ENCODE results near the gene CDH23. TPM values are rescaled to one million over a fixed set of nuclear protein-coding genes. Genes with fewer than 3 reads are reported as not detected.

The CDH23 gene
- total and polyA plus RNA-seq, 2 donors (not counting 1 experiment from before 2014, with no cell fraction given), result 0.37 to 0.89 TPM

- H3K9me3 Mint-ChIP-seq (ENCODE audit: insufficient read depth), result no peaks in the 10 kb centered on the region
- Histone ChIP-seq H4K20me1 (ENCODE audit: control insufficient read depth, insufficient read depth, low read length, poor library complexity, severe bottlenecking) (no peaks in the 10 kb centered on the region), H3K27me3 (replicated peaks in 1 of 4; ENCODE audit: control extremely low read depth in 1 of 4, control insufficient read depth in 3 of 4, insufficient read depth in 4 of 4, low read length in 3 of 4) (no peaks in the 10 kb centered on the region), H3K4me1 (ENCODE audit: control insufficient read depth in 2 of 2, insufficient read depth in 2 of 2, low read length in 2 of 2) (peaks cover 65 to 73% of the 10 kb centered on the region in 2 donors), H3K4me3 (ENCODE audit: control extremely low read depth in 1 of 5, extremely low read depth in 1 of 5, insufficient read depth in 1 of 5, low read depth in 2 of 5, low read length in 4 of 5) (no peak overlapping the region), H3K9me3 (ENCODE audit: control extremely low read depth in 1 of 3, control insufficient read depth in 2 of 3, insufficient read depth in 1 of 3, low read length in 2 of 3) (no peaks in the 10 kb centered on the region), H3K79me2 (ENCODE audit: control insufficient read depth, insufficient read depth, low read length) (peaks cover 71% of the 10 kb centered on the region), H3K9ac (ENCODE audit: low read length) (no peak overlapping the region), H3K4me2 (replicated peaks; ENCODE audit: low read depth, low read length, poor library complexity, severe bottlenecking) (peak overlapping the region; percentile 83), H3K36me3 (replicated peaks in 1 of 2; ENCODE audit: control extremely low read depth in 1 of 2, control insufficient read depth in 1 of 2, extremely low read depth in 1 of 2, insufficient read depth in 2 of 2, low read length in 1 of 2) (peaks cover 0 to 1% of the 10 kb centered on the region in 2 experiments), H2AFZ (ENCODE audit: insufficient read depth, low read depth, low read length, poor library complexity, severe bottlenecking) (no peak overlapping the region), H3K27ac (ENCODE audit: low read length in 2 of 2) (peak overlapping the region in 1 of 2 donors; percentile 71)
- TF ChIP-seq EZH2 (IDR thresholded peaks at IDR 0.05; ENCODE audit: borderline replicate concordance, insufficient read depth, low read depth, low read length, poor library complexity, severe bottlenecking) (no peak), CTCF (IDR thresholded peaks at IDR 0.05) (no peak)
- H3K27ac Mint-ChIP-seq, result peak overlapping the region; percentile 88
- CTCF ChIA-PET, result interaction anchor here (0.8 to 4.8 kb wide), 19 partner anchors 11 to 458 kb away, joined by 3 to 36 read pairs (median 6); partner anchors contain the start of gene SLC29A3
- POLR2A ChIA-PET, result interaction anchor here (1.0 to 3.0 kb wide), 4 partner anchors 9 to 81 kb away, joined by 3 to 11 read pairs (median 4); no protein-coding TSS in a partner anchor
- WGBS (ENCODE audit: insufficient coverage), result 15% methylated on average over 2 of the region's 3 CpGs
- peak; percentile 42 for DNase-seq
- intact Hi-C loops (cut with micrococcal nuclease), result loop anchor here (5.0 kb wide), 1 partner anchor 398 kb away; no protein-coding TSS in a partner anchor
- H3K4me3 Mint-ChIP-seq, result peak overlapping the region; percentile 88
- ATAC-seq (ENCODE audit: low read depth), result peak; percentile 10
- H3K27me3 Mint-ChIP-seq, result no peaks in the 10 kb centered on the region
- peaks cover 73% of the 10 kb centered on the region for H3K4me1 Mint-ChIP-seq
Measured at GRCh38 chr10:71774916-71775702, 378.4 kb downstream of the CDH23 start.

GRCh38 chr10:71776481-71776925 is 379.8 kb downstream of the CDH23 start:
- no peak overlapping the region for H3K27ac ChIP-seq (ENCODE audit: low read length in 2 of 2)
- intact Hi-C loops (cut with micrococcal nuclease), result no loop called here
- H2AFZ ChIP-seq (ENCODE audit: insufficient read depth, low read depth, low read length, poor library complexity, severe bottlenecking), result no peak overlapping the region
- TF ChIP-seq CTCF (IDR thresholded peaks at IDR 0.05) (no peak), EZH2 (IDR thresholded peaks at IDR 0.05; ENCODE audit: borderline replicate concordance, insufficient read depth, low read depth, low read length, poor library complexity, severe bottlenecking) (no peak)
- ATAC-seq (ENCODE audit: low read depth), result no peak
- Mint-ChIP-seq H3K9me3 (ENCODE audit: insufficient read depth) (no peaks in the 10 kb centered on the region), H3K4me3 (peak overlapping the region; percentile 10), H3K27me3 (no peaks in the 10 kb centered on the region), H3K4me1 (peaks cover 59% of the 10 kb centered on the region), H3K27ac (no peak overlapping the region)
- H3K4me1 ChIP-seq (ENCODE audit: control insufficient read depth in 2 of 2, insufficient read depth in 2 of 2, low read length in 2 of 2), result peaks cover 51 to 59% of the 10 kb centered on the region in 2 donors
- no peaks in the 10 kb centered on the region for H3K9me3 ChIP-seq (ENCODE audit: control extremely low read depth in 1 of 3, control insufficient read depth in 2 of 3, insufficient read depth in 1 of 3, low read length in 2 of 3)
- WGBS (ENCODE audit: insufficient coverage), result no CpG with 5 or more reads among the region's 2 CpGs
- CTCF ChIA-PET, result interaction anchor here (0.8 to 1.8 kb wide), 9 partner anchors 10 to 460 kb away, joined by 3 to 8 read pairs (median 4); no protein-coding TSS in a partner anchor
- peak; percentile 43 for DNase-seq
- POLR2A ChIA-PET, result no interaction called here
- H4K20me1 ChIP-seq (ENCODE audit: control insufficient read depth, insufficient read depth, low read length, poor library complexity, severe bottlenecking), result no peaks in the 10 kb centered on the region
- no peak overlapping the region for H3K9ac ChIP-seq (ENCODE audit: low read length)
- no peak overlapping the region for H3K4me3 ChIP-seq (ENCODE audit: control extremely low read depth in 1 of 5, extremely low read depth in 1 of 5, insufficient read depth in 1 of 5, low read depth in 2 of 5, low read length in 4 of 5)
- H3K79me2 ChIP-seq (ENCODE audit: control insufficient read depth, insufficient read depth, low read length), result peaks cover 58% of the 10 kb centered on the region
- H3K36me3 ChIP-seq (replicated peaks in 1 of 2; ENCODE audit: control extremely low read depth in 1 of 2, control insufficient read depth in 1 of 2, extremely low read depth in 1 of 2, insufficient read depth in 2 of 2, low read length in 1 of 2), result no peaks in the 10 kb centered on the region
- H3K4me2 ChIP-seq (replicated peaks; ENCODE audit: low read depth, low read length, poor library complexity, severe bottlenecking), result peak overlapping the region; percentile 83
- H3K27me3 ChIP-seq (replicated peaks in 1 of 4; ENCODE audit: control extremely low read depth in 1 of 4, control insufficient read depth in 3 of 4, insufficient read depth in 4 of 4, low read length in 3 of 4), result no peaks in the 10 kb centered on the region
